ENCODE results near the gene XRCC5. TPM values are rescaled to one million over a fixed set of nuclear protein-coding genes. Genes with fewer than 3 reads are reported as not detected.

XRCC5 gene
- total RNA-seq, 4 donors from 2014 or later: 131 to 157 (median 141) TPM

DNA sequence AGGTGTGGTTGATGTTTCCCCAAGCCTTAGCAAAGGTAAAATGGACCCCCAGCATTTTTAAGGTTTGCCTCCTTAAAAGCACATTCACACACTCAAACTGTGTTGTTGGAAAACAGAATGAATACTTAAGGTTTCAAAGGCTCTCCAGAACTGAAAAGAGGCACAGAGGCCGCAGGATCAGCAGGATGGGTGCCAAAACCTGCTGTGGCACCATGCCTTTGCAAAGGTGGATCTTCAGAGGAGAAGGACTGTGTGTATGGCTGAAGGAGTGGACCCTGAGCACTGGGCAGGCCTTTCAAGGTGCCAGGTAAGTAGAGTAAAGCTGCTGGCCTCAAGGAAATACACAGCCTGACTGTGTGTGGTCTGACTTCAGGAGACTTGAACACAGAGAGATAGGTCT is 127.3 kb downstream of the XRCC5 start:
- intact Hi-C loops (cut with DNase I; ENCODE audit: low total_unique reads) (no loop called here), in situ Hi-C loops (cut with MboI; ENCODE audit: low sequenced_read_pairs in 4 of 4) (no loop called here)
- Histone ChIP-seq H3K27ac (no peak overlapping the region), H3K9me3 (peaks cover 0 to 5% (median 0%) of the 10 kb centered on the region in 3 donors), H3K36me3 (no peaks in the 10 kb centered on the region), H3K27me3 (no peaks in the 10 kb centered on the region), H3K4me3 (no peak overlapping the region), H3K4me1 (no peaks in the 10 kb centered on the region)
- TF ChIP-seq POLR2A (IDR thresholded peaks at IDR 0.05): no peak
- TF ChIP-seq, protein P1, sequence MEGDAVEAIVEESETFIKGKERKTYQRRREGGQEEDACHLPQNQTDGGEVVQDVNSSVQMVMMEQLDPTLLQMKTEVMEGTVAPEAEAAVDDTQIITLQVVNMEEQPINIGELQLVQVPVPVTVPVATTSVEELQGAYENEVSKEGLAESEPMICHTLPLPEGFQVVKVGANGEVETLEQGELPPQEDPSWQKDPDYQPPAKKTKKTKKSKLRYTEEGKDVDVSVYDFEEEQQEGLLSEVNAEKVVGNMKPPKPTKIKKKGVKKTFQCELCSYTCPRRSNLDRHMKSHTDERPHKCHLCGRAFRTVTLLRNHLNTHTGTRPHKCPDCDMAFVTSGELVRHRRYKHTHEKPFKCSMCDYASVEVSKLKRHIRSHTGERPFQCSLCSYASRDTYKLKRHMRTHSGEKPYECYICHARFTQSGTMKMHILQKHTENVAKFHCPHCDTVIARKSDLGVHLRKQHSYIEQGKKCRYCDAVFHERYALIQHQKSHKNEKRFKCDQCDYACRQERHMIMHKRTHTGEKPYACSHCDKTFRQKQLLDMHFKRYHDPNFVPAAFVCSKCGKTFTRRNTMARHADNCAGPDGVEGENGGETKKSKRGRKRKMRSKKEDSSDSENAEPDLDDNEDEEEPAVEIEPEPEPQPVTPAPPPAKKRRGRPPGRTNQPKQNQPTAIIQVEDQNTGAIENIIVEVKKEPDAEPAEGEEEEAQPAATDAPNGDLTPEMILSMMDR (IDR thresholded peaks at IDR 0.05 in 4 of 5, conservative IDR thresholded peaks at IDR 0.05 in 1 of 5): no peak
- ATAC-seq (no peak), DNase-seq (no peak)

DNA sequence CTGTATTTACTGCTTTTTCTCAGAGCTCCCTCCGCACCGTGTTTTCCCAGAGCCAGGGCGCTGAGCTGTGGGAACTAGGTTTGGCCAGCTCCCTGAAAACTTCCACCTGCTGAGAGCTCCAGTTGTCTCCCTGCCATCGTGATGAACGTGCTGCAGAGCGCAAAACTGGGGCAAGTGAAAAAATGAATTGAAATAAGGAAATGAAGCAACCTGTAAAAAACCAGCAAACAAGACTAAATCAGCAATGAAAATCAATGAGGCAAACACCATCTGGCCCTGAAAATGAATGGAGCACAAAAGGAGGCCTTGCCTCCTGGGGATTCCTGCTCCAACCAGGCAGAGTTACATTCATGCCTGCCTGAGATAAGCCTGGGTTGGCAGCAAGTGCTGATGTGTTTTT is 133.2 kb downstream of the XRCC5 start:
- Histone ChIP-seq H3K9me3 (no peaks in the 10 kb centered on the region), H3K27ac (no peak overlapping the region), H3K4me1 (no peaks in the 10 kb centered on the region), H3K4me3 (no peak overlapping the region), H3K36me3 (no peaks in the 10 kb centered on the region), H3K27me3 (no peaks in the 10 kb centered on the region)
- no peak for ATAC-seq
- in situ Hi-C loops (cut with MboI; ENCODE audit: low sequenced_read_pairs in 4 of 4): no loop called here
- TF ChIP-seq, protein P1 (IDR thresholded peaks at IDR 0.05 in 4 of 5, conservative IDR thresholded peaks at IDR 0.05 in 1 of 5): no peak
- no peak for TF ChIP-seq POLR2A (IDR thresholded peaks at IDR 0.05)
- DNase-seq: no peak
- intact Hi-C loops (cut with DNase I; ENCODE audit: low total_unique reads): no loop called here

DNA sequence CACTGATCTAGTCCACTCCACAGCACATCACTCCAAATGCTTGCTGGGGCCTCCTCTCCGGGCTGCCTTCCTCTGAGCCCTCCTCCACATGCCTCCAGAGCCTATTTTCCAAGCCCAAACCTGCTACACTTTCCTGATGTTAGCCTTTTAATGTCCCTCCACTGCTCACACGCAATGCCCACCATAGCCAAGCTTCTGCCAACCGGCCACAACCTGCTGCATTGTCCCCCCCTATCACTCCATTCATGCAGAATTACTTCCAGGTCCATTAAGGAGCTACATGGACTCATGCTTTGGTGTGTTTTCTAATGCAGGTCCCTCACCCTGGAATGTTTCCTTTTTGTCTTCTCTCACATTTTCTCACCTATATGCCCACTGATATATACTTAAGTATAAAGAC is 133.9 kb downstream of the XRCC5 start:
- no peak for DNase-seq
- ATAC-seq: no peak
- H3K4me1 ChIP-seq: no peaks in the 10 kb centered on the region
- H3K36me3 ChIP-seq: no peaks in the 10 kb centered on the region
- H3K27ac ChIP-seq: no peak overlapping the region
- H3K27me3 ChIP-seq: no peaks in the 10 kb centered on the region
- no peak overlapping the region for H3K4me3 ChIP-seq
- intact Hi-C loops (cut with DNase I; ENCODE audit: low total_unique reads): no loop called here
- TF ChIP-seq, protein P1 (IDR thresholded peaks at IDR 0.05 in 4 of 5, conservative IDR thresholded peaks at IDR 0.05 in 1 of 5): no peak
- no peak for TF ChIP-seq POLR2A (IDR thresholded peaks at IDR 0.05)
- in situ Hi-C loops (cut with MboI; ENCODE audit: low sequenced_read_pairs in 4 of 4): no loop called here
- no peaks in the 10 kb centered on the region for H3K9me3 ChIP-seq

DNA sequence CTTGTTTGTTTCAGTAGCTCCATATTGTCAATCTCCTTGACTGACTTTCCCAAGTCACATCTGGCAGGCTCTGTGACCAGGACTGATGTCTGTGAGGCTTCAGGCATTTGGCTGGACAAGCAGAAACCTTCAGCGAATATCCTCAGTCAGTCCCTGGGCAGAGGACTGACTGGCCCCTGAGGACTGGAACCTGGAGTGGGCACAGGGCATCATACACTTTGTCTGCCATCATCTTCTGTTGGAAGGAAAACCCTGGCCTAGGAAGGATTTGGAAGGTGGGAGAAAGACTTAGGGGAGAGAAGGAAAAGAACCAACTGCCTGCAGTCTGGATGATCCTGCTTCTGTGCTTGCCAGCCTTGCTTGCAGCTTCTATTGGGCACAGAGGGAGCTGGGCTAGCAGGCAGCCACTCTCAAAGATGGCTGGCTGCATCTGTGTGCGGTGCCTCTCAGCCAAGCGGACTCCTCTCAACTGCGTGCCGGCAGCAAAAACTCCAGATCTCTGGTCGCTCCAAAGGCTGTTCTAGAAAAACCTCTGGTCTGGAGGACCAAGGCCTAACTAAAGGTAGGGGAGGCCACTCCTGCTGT is 136.3 kb downstream of the XRCC5 start:
- no peaks in the 10 kb centered on the region for H3K4me1 ChIP-seq
- H3K36me3 ChIP-seq: no peaks in the 10 kb centered on the region
- no peak for ATAC-seq
- in situ Hi-C loops (cut with MboI; ENCODE audit: low sequenced_read_pairs in 4 of 4): no loop called here
- H3K9me3 ChIP-seq: no peaks in the 10 kb centered on the region
- TF ChIP-seq, protein P1 (IDR thresholded peaks at IDR 0.05 in 4 of 5, conservative IDR thresholded peaks at IDR 0.05 in 1 of 5): no peak
- TF ChIP-seq POLR2A (IDR thresholded peaks at IDR 0.05): no peak
- H3K27ac ChIP-seq: no peak overlapping the region
- no peak overlapping the region for H3K4me3 ChIP-seq
- intact Hi-C loops (cut with DNase I; ENCODE audit: low total_unique reads): no loop called here
- H3K27me3 ChIP-seq: no peaks in the 10 kb centered on the region
- DNase-seq: no peak

DNA sequence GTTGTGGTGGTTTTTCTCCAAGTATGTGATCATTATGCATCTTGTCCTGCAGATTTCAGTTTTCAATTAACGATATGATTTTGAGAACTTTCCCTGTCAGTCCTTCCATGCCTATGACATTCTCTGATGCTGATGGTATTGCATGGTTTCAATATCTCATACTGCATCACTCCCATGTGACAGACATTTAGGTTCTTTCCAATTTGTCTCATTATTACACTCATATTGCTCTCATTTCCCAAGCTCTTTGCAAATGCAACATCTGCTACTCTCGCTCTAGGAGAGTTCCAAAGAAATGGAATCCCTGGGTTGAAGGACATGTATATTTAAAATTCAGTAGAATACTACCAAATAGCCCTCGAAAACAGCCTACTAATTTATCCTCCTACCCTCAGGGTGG is 137.6 kb downstream of the XRCC5 start:
- Histone ChIP-seq H3K9me3 (no peaks in the 10 kb centered on the region), H3K4me1 (no peaks in the 10 kb centered on the region), H3K27ac (no peak overlapping the region), H3K36me3 (no peaks in the 10 kb centered on the region), H3K4me3 (no peak overlapping the region), H3K27me3 (no peaks in the 10 kb centered on the region)
- in situ Hi-C loops (cut with MboI; ENCODE audit: low sequenced_read_pairs in 4 of 4) (no loop called here), intact Hi-C loops (cut with DNase I; ENCODE audit: low total_unique reads) (no loop called here)
- no peak for ATAC-seq
- DNase-seq: no peak
- TF ChIP-seq, protein P1 (IDR thresholded peaks at IDR 0.05 in 4 of 5, conservative IDR thresholded peaks at IDR 0.05 in 1 of 5): no peak
- no peak for TF ChIP-seq POLR2A (IDR thresholded peaks at IDR 0.05)
